Effector memory CD8-positive, alpha-beta T cell (primary cell): ENCODE data around the gene CENPM.

Experiments used
- ATAC-seq: fragments of 150-1000 bp; cut with Tn5 transposase; replicated peaks from 2 replicates; pipeline ENCODE4 v1.10.0; 2021; ENCODE audit warnings: mild to moderate bottlenecking, moderate library complexity
- DNase-seq, 3 experiments: peaks; one replicate each; pipeline ENCODE4 v3.0.0; 2021
- H3K27ac Mint-ChIP-seq, 2 donors: one replicate each; pipeline ENCODE4 v1.8.0; 2022; ENCODE audit warnings: mild to moderate bottlenecking in 2 of 2, mixed read lengths in 2 of 2, moderate library complexity in 2 of 2
- H3K27me3 Mint-ChIP-seq, 2 donors: one replicate each; pipeline ENCODE4 v1.8.0; 2022; ENCODE audit warnings: mixed read lengths in 2 of 2
- H3K36me3 Mint-ChIP-seq: one replicate; pipeline ENCODE4 v1.8.0; 2022; ENCODE audit warnings: mild to moderate bottlenecking, moderate library complexity, mixed read lengths; ENCODE audit not compliant: insufficient read depth
- H3K4me1 Mint-ChIP-seq, 2 donors: one replicate each; pipeline ENCODE4 v1.8.0; 2022; ENCODE audit warnings: low read depth in 2 of 2, mixed read lengths in 2 of 2
- H3K4me3 Mint-ChIP-seq, 2 donors: one replicate each; pipeline ENCODE4 v1.8.0; 2022; ENCODE audit warnings: mild to moderate bottlenecking in 2 of 2, mixed read lengths in 2 of 2, moderate library complexity in 2 of 2
- H3K9me3 Mint-ChIP-seq, 2 donors: one replicate each; pipeline ENCODE4 v1.8.0; 2022; ENCODE audit warnings: mixed read lengths in 2 of 2

The CENPM gene

DNA sequence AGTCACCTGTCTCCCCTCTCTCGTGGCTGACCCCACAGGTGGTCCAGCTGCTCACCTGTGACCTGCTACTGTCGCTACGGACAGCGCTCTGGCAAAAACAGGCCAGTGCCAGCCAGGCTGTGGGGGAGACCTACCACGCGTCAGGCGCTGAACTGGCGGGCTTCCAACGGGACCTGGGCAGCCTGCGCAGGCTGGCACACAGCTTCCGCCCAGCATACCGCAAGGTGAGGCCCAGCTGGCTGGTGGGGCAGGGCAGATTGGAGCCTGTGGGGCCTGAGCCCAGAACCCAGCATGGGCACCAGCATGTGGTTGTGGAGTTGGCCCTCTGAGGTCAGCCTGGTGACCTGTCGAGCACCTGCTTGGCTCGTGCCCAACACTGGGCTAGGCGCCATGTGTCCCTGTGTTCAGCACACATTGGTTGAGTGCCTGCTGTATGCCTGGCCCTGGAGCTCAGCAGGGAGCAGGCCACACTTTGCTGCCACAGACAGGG lies 44.0 kb downstream of the CENPM start:
- peaks cover 0 to 8% of the 10 kb centered on the region in 2 donors for H3K4me1 Mint-ChIP-seq
- H3K27ac Mint-ChIP-seq = peak overlapping the region in 1 of 2 donors; percentile 79
- H3K36me3 Mint-ChIP-seq = peaks cover 23% of the 10 kb centered on the region
- DNase-seq (no peak), ATAC-seq (no peak)
- H3K27me3 Mint-ChIP-seq = no peaks in the 10 kb centered on the region
- H3K4me3 Mint-ChIP-seq = no peak overlapping the region
- no peaks in the 10 kb centered on the region for H3K9me3 Mint-ChIP-seq

DNA sequence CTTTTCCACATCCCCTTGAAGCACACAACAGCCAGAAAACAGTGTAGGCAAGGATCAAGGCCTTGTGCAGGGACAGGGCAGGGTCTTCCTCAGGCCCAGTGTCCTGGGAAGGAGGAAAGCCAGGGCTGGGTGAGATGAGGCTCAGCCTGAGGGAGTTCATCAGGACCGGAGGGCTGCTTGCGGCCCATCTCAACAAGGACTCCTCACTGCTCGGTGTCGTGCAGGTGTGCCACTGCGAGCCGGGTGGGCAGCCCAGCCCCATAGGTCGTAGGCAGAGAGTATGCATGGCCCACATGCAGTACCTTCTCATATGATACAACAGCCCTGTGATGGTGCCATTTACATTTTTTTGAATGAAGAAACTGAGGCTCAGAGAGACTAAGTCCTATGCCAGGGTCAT lies 44.9 kb downstream of the CENPM start:
- peaks cover 29% of the 10 kb centered on the region for H3K36me3 Mint-ChIP-seq
- ATAC-seq (no peak), DNase-seq (no peak)
- H3K4me3 Mint-ChIP-seq = no peak overlapping the region
- peak overlapping the region in 1 of 2 donors; percentile 79 for H3K27ac Mint-ChIP-seq
- H3K9me3 Mint-ChIP-seq = no peaks in the 10 kb centered on the region
- H3K27me3 Mint-ChIP-seq = no peaks in the 10 kb centered on the region
- H3K4me1 Mint-ChIP-seq = peaks cover 0 to 8% of the 10 kb centered on the region in 2 donors

DNA sequence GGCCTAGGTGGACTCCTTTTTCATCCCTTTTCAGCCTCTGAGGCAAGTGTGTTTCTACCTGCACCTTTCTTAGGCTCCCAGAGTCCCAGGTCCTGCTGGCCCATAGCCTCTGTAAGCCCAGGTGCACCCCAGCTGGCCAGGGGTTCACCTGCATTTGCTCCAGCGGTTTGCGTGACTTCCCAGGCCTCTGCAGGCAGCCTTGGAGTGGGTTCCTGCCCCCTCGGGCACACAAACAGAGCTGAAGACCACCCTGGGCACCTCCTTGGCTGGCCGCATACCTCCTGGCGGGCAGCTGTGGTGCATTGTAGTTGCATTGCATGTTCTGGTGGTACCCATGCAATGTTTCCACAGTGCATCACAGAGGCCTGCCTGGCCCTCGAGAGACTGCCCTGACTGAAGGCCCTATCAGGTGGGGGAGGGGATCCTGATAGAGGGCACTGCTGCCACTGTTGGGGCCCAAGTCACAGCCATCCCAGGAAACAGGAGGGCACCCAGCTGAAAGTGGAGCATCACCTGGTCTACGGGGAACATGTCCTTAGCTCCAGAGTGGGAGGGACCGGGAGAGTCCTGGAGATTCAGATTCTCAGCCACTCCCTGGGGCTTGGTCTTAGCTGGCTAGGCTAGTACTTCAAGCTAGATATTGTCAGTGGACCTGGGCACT lies 46.2 kb downstream of the CENPM start:
- Mint-ChIP-seq H3K36me3 (peaks cover 33% of the 10 kb centered on the region), H3K27ac (no peak overlapping the region), H3K9me3 (no peaks in the 10 kb centered on the region), H3K4me1 (peaks cover 0 to 11% of the 10 kb centered on the region in 2 donors), H3K4me3 (no peak overlapping the region), H3K27me3 (no peaks in the 10 kb centered on the region)
- ATAC-seq (no peak), DNase-seq (no peak)

DNA sequence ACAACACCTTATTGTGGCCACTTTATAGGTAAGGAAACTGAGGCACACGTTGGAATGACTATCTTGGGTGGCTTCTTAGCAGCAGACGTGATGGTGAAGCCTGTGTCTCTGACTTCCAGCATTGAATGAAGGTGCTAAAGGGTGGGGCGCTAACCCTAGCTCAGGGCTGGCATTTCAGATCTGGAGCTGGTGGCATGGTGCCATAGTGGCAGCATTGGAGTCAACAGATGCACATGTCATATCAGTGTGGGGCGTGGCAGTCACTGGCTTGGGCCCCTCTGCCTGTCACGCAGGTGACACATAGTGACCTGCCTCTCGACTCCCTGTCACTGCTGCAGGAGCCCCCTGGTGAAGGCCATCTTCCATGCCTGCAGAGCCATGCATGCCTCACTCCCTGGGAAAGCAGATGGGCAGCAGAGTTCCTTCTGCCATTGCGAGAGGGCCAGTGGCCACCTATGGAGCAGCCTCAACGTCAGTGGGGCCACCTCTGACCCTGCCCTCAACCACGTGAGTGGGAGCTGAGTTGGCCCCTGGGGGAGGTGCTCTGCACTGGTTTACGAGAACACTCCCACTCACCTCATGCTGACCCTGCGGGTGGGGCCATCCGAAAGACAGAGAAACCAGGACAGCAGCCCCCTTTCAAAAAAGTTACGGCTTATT lies 46.8 kb downstream of the CENPM start:
- ATAC-seq = no peak
- Mint-ChIP-seq H3K27ac (no peak overlapping the region), H3K9me3 (no peaks in the 10 kb centered on the region), H3K4me3 (no peak overlapping the region), H3K4me1 (peaks cover 0 to 11% of the 10 kb centered on the region in 2 donors), H3K27me3 (no peaks in the 10 kb centered on the region), H3K36me3 (peaks cover 38% of the 10 kb centered on the region)
- no peak for DNase-seq

DNA sequence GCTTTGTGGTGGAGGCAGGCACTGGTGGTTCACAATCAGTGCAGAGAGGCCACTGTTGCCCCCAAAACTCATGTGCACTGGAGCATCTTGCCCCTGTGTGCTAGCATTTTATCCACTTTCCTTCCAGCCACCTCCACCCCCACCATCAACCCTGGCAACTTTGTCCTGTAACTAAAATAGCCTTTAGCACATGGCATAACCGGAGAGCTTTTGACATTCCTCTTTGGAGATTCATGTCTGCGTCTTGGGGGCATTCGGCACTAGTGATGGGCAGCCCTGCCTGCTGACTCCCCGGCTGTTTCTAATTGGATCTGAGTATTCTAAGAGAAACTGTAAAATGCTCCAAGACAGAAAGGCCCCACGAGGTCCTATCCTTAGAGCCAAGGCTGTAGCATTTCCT lies 47.8 kb downstream of the CENPM start:
- Mint-ChIP-seq H3K27ac (no peak overlapping the region), H3K36me3 (peaks cover 45% of the 10 kb centered on the region)
- ATAC-seq = no peak

DNA sequence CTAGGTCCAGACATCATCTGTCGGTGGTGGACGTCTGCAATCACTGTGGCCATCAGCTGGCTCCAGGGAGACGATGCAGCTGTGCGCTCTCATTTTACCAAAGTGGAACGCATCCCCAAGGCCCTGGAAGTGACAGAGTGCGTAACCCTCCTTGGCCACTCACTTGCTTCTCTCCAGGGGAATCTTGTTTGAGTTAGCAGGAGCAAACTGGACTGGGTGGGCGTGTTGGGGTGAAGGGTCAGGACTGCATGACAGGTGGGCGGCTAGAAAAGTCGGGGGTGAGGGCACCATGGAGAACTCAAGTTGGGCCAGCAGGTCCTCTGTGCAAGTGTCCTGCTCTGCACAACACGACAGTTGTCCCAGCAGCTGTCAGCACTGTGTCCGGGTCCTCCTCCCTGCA lies 48.3 kb downstream of the CENPM start:
- peaks cover 0 to 11% of the 10 kb centered on the region in 2 donors for H3K4me1 Mint-ChIP-seq
- no peaks in the 10 kb centered on the region for H3K9me3 Mint-ChIP-seq
- peaks cover 49% of the 10 kb centered on the region for H3K36me3 Mint-ChIP-seq
- DNase-seq (no peak), ATAC-seq (no peak)
- H3K4me3 Mint-ChIP-seq = no peak overlapping the region
- H3K27me3 Mint-ChIP-seq = no peaks in the 10 kb centered on the region
- no peak overlapping the region for H3K27ac Mint-ChIP-seq

More for the DNA sequence above, 47.8 kb downstream of the CENPM start:
- Mint-ChIP-seq H3K9me3 (no peaks in the 10 kb centered on the region), H3K27me3 (no peaks in the 10 kb centered on the region), H3K4me3 (no peak overlapping the region), H3K4me1 (peaks cover 0 to 11% of the 10 kb centered on the region in 2 donors)
- no peak for DNase-seq

DNA sequence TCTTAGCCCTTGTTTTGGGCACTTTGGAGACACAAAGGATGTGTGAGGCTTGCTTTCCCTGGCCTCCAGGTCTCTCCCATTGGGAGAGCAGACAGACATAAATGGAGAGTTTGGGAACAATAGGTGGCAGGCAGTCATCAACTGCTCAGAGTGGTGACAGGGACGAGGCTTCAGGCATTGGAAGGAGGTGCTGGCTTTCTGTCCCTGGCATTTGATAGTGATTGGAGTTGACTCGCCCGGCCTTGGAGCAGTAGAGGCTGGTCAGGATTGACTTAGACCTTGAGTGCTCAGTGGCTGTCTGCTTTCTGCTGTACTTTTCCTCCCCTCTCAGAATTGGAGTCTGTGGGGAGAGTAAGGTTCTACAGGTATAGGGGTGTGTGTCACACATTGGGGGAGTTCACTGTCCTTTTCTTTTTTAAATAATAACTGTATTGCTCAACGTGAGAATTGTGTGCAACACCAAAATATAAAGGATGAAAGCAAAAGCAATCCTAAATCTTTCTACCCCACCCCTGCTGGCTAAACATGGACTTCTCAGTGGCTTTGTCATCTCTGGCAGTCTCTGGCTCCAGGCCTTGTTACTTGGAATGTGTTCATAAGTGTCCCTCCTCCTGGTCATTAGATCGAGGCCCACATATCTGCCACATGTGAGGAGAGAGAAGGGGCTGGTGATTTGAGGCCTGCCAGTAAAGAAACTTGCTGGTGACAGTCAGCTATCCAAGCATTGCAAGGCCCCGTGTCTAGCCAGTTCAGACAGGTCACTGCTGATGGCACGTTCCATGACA lies 53.2 kb downstream of the CENPM start:
- H3K36me3 Mint-ChIP-seq = peaks cover 70% of the 10 kb centered on the region
- H3K27me3 Mint-ChIP-seq = no peaks in the 10 kb centered on the region
- DNase-seq (no peak), ATAC-seq (no peak)
- H3K9me3 Mint-ChIP-seq = no peaks in the 10 kb centered on the region
- H3K4me3 Mint-ChIP-seq = no peak overlapping the region
- H3K4me1 Mint-ChIP-seq = peaks cover 0 to 11% of the 10 kb centered on the region in 2 donors
- H3K27ac Mint-ChIP-seq = peak overlapping the region in 1 of 2 donors; percentile 88

DNA sequence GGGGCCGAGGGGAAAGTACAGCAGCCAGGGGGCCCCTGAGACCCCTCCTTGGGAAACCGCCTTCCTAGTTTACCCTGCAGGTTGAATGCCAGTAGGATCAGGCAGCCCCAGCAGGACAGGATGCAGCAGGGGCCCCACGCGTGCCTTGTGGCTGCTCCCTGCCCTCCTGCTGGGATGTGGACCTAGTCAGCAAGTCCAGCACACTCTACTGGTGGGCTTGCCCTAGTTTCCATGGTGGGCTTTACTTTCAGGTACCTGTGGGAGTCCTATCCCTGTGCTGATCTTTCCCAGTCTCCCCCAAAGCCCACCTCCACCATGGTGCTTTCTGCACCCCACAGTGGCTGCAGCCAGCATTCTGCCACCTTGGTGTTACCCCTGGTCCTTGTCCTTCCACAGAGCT lies 54.2 kb downstream of the CENPM start:
- peak overlapping the region in 1 of 2 donors; percentile 42 for H3K4me3 Mint-ChIP-seq
- no peak for DNase-seq
- H3K4me1 Mint-ChIP-seq = peaks cover 0 to 11% of the 10 kb centered on the region in 2 donors
- H3K27ac Mint-ChIP-seq = peak overlapping the region in 1 of 2 donors; percentile 88
- H3K9me3 Mint-ChIP-seq = no peaks in the 10 kb centered on the region
- ATAC-seq = no peak
- H3K27me3 Mint-ChIP-seq = no peaks in the 10 kb centered on the region
- peaks cover 73% of the 10 kb centered on the region for H3K36me3 Mint-ChIP-seq

DNA sequence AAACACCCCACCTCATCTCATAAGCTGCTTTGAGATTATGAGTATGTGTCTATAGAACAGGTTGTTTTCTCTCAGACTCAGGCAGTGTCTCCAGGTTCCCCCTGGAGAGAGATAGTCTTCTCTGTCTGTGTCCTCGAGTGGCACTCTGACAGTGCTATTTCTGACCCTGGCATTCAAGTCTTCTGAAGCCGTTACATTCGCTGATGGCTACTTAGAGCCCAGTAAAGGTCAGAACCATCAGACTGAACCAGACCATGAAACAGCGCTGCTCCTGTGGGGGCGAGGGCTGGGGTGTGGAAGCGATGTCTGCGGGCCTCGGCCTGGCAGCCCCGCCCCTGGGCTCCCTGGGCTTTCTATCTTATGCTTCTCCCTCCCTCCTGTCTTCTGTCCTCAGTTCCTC lies 55.5 kb downstream of the CENPM start:
- H3K36me3 Mint-ChIP-seq = peaks cover 72% of the 10 kb centered on the region
- ATAC-seq (no peak), DNase-seq (no peak)
- H3K27ac Mint-ChIP-seq = peak overlapping the region in 1 of 2 donors; percentile 8
- no peaks in the 10 kb centered on the region for H3K9me3 Mint-ChIP-seq
- peaks cover 0 to under 1% of the 10 kb centered on the region in 2 donors for H3K4me1 Mint-ChIP-seq
- H3K27me3 Mint-ChIP-seq = no peaks in the 10 kb centered on the region
- H3K4me3 Mint-ChIP-seq = no peak overlapping the region
